Measurements from ENCODE around the gene FDPS. TPM values are rescaled to one million over a fixed set of nuclear protein-coding genes. Genes with fewer than 3 reads are reported as not detected.
"Not testable (repeated sequence)": the region's sequence is repeated elsewhere in the genome, so short reads cannot be mapped to it uniquely, and the experiment has no call there.

The FDPS gene
- total RNA-seq, 1 donor from 2014 or later: 80.0 TPM

DNA sequence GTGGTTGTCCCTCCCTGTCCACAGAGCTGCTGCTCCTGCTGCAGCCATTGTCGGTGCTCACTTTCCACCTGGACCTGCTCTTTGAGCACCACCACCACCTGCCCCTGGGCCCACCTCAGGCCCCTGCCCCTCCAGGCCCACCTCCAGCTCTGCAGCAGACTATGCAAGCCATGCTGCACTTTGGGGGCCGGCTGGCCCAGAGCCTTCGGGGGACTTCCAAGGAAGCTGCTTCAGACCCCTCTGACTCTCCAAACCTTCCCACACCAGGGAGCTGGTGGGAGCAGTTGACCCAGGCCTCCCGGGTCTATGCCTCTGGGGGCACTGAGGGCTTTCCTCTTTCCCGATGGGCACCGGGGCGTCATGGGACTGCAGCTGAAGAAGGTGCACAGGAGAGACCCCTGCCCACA is 18.0 kb downstream of the FDPS start:
- intact Hi-C loops (cut with DNase I): loop anchor here (10.0 kb wide), 2 partner anchors 238 to 268 kb away; partner anchors contain the start of gene ASH1L
- no peak for DNase-seq (ENCODE audit: missing footprints)

DNA sequence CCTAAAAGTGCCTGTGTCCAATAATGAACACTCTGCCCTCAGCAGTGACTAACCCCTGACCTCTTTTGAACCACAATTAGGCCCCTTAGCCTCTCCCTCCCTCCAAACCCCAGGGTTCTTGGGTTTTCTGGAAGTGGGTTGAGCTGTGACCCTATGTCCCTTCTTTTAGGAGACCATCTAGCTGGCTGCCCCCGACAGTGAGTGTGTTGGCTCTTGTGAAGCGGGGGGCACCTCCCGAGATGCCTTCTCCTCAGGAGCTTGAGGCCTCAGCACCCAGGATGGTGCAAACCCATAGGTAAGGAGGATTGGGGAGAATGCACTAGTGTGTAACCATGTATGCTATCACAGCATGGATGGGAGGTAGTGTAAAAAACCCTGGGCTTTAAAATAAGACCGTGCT is 19.3 kb downstream of the FDPS start:
- no peak for ATAC-seq
- intact Hi-C loops (cut with DNase I): loop anchor here (10.0 kb wide), 2 partner anchors 237 to 267 kb away; partner anchors contain the start of gene ASH1L

More for the DNA sequence above, 18.0 kb downstream of the FDPS start:
- ATAC-seq: no peak

DNA sequence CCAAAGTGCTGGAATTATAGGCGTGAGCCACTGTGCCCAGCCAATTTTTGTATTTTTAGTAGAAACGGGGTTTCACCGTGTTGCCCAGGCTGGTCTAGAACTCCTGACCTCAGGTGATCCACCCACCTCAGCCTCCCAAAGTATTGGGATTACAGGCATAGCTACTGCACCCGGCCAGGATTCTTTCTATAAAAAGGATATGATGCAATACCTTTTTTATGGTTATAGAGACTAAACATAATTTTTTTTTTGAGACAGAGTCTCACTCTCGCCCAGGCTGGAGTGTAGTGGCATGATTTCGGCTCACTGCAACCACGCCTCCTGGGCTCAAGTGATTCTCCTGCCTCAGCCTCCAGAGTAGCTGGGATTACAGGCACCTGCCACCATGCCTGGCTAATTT is 20.2 kb downstream of the FDPS start:
- not testable (repeated sequence) for ATAC-seq
- intact Hi-C loops (cut with DNase I): loop anchor here (10.0 kb wide), 2 partner anchors 236 to 266 kb away; partner anchors contain the start of gene ASH1L

More for the DNA sequence above, 19.3 kb downstream of the FDPS start:
- no peak for DNase-seq (ENCODE audit: missing footprints)

DNA sequence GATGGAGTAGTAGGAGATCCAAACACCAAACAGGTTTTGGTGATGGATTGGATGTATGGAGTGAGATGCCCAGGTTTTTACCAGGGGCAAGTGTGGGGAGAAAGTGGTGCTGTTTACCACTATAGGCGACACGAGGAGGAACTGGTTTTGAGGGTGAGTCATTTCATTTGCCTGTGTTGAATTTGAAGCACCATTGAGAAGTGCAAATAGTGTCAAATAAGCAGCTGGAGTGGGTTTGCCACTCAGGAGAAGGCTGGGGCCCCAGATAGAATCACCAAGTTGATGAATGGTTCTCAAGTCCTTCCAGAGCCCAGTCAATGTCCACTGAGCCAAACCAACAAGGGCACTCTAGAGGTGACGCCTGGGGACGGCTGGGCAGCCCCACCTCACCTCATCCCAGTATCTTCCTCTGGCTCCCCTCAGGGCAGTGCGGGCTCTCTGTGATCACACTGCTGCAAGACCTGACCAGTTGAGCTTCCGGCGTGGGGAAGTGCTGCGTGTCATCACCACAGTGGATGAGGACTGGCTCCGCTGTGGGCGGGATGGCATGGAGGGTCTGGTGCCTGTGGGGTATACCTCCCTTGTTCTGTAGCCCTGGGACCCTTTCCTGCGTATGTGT is 21.4 kb downstream of the FDPS start:
- DNase-seq (ENCODE audit: missing footprints) (no peak), ATAC-seq (no peak)
- intact Hi-C loops (cut with DNase I): loop anchor here (10.0 kb wide), 2 partner anchors 235 to 265 kb away; partner anchors contain the start of gene ASH1L

More for the DNA sequence above, 20.2 kb downstream of the FDPS start:
- DNase-seq (ENCODE audit: missing footprints): not testable (repeated sequence)

DNA sequence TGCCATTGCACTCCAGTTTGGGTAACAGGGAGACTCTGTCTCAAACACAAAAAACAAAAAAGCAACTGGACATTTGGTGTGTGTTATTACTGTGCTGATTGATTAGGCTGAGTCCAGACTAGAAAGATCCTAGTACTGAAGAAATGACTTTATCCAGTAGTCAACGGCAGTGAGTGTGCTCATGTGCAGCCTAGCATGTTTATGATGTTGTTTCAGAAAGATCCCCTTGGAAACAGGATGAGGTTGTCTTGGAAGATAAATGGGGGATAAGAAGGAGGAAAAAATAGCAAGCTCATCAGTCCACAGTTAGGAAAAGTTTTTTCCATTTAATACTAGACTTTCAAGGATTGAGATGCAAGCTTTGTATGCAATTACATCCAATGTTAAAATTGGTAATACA is 26.3 kb downstream of the FDPS start:
- intact Hi-C loops (cut with DNase I): no loop called here
- no peak for ATAC-seq
- no peak for DNase-seq (ENCODE audit: missing footprints)

DNA sequence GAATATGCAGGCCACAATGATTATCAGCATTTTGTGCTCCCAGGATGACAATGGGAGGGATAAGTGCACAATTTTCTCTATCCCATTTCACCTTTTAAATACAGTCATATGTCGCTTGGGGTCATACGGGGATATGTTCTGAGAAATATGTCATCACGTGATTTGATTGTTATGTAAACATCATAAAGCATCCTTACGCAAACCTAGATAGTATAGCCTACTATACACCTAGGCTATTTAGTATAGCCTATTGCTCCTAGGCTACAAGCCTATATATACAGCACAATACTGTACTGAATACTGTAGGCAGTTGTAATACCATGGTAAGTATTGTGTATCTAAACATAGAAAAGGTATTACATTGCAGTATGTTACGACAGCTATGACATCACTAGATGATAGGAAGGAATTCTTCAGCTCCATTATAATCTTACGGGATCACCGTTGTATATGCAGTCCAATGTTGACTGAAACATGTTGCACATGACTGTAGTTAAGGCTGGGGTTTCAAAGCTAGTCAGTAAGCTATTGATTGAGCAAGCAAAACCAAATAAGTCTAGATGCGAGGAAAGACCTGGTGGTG is 30.9 kb downstream of the FDPS start:
- DNase-seq (ENCODE audit: missing footprints): no peak
- ATAC-seq: no peak
- intact Hi-C loops (cut with DNase I): no loop called here

DNA sequence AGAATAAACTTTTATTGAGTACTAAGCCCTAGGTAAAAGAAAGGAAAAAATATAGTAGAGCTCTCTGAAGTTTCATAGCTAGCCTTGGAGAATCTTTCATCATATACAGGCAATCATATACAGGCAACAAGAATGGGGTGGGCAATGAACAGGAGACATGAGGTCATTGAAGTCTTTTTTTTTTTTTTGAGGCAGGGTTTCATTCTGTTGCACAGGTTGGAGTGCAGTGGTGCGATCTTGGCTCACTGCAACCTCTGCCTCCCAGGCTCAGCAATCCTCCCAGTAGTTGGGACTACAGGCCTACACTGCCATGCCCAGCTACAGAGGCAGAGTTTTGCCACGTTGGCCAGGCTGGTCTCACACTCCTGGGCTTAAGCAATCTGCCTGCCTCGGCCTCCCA is 34.2 kb downstream of the FDPS start:
- intact Hi-C loops (cut with DNase I): no loop called here
- DNase-seq (ENCODE audit: missing footprints): no peak
- no peak for ATAC-seq

DNA sequence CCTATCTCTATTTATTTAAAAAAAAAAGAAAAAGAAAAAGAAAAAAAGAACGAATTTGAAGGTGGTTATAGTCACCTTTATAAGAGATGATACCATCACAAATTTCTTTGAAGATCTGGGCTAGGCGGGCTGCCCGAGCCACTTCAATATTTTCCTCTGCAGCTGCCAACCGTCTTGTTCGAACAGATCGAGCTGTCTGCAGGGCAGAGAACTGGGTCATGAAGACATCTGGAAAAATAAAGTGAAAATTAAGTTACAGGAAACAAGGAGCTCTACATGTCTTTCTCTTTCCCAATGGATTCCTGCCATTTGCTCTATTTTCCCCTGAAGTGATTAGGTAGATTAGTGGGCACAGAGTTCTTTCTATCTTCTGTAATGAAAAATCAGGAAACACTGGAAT is 44.0 kb downstream of the FDPS start:
- ATAC-seq: no peak
- no peak for DNase-seq (ENCODE audit: missing footprints)
- intact Hi-C loops (cut with DNase I): no loop called here

DNA sequence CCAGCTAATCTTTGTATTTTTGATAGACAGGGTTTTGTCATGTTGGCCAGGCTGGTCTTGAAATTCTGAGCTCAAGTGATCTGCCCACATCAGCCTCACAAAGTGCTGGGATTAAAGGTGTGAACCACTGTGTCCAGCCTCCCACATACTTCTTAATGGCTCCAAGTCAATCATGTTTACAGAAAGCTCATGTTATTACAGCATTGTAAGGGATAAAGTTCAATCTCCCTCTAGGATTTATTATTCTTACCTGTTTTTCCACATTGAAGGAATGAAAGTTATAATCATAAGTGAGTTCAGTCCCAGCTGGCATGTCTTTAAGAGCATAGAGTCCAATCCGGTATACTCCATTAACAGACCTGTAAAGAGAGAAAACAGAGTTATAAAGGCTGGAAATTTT is 51.4 kb downstream of the FDPS start:
- DNase-seq (ENCODE audit: missing footprints) (no peak), ATAC-seq (no peak)
- intact Hi-C loops (cut with DNase I): no loop called here

Small RNAs within 50 kb of the gene (microRNA-seq; reads per million reads assigned to microRNA genes)
- gene MIR555: not detected

Other genes with a start within 250 kb of the FDPS start
- gene EFNA4, start 245.1 kb upstream of the FDPS start, total RNA-seq: 2.1 TPM
- gene EFNA3, start 230.0 kb upstream of the FDPS start, total RNA-seq: 1.1 TPM
- gene EFNA1, start 181.0 kb upstream of the FDPS start, total RNA-seq: 43.9 TPM
- 9.3 TPM for gene SLC50A1, start 173.0 kb upstream of the FDPS start, total RNA-seq
- gene DPM3, start 168.3 kb upstream of the FDPS start, total RNA-seq: 55.7 TPM
- gene KRTCAP2, start 135.6 kb upstream of the FDPS start, total RNA-seq: 118 TPM
- 0.16 TPM for gene TRIM46, start 135.0 kb upstream of the FDPS start, total RNA-seq
- gene THBS3, start 101.0 kb upstream of the FDPS start, total RNA-seq: 5.7 TPM
- 16.5 TPM for gene MTX1, start 100.2 kb upstream of the FDPS start, total RNA-seq
- 14.5 TPM for gene ENTREP3, start 53.4 kb upstream of the FDPS start, total RNA-seq
- 55.4 TPM for gene SCAMP3, start 46.5 kb upstream of the FDPS start, total RNA-seq
- gene CLK2, start 35.4 kb upstream of the FDPS start, total RNA-seq: 20.9 TPM
- gene HCN3, start 31.4 kb upstream of the FDPS start, total RNA-seq: 1.8 TPM
- gene PKLR, start 7.4 kb upstream of the FDPS start, total RNA-seq: not detected
- 24.3 TPM for gene RUSC1, start 12.0 kb downstream of the FDPS start, total RNA-seq

All from Right ventricle myocardium inferior (tissue), 1 donor.